ENCODE data around the gene ARGLU1.

DNA sequence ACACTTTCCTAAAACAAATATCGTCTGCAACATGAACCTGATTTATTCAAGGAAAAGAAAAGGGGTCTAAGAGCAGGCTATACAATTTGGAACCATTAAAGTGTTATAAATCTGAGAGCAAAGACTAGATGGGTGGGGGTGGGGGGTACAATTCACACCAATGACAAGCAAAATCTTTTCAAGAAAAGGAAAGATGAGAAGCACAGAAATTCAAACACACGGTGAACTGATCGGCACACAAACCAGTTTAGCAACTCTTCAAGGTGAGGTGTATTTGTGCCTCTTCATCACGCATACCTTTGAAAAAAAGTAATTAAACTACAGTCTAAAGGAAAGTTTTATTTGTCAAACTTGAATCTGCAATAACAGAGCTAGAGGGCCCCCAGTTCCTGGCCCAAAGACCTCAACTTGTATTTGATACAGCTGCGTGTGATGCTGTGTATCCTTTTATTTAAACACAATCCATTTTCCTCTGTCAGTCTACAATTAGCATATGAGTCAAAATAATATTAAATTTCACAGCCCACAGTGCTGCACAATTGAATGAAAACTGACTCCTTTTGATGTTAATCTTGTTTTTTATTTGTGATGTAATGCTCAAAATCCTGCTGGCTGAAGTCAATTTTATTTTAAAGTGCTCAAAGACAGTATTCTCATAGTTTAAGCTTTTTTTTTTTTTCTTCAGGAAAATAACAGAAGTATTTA lies 46.7 kb downstream of the ARGLU1 start:
- TF ChIP-seq, protein P1, sequence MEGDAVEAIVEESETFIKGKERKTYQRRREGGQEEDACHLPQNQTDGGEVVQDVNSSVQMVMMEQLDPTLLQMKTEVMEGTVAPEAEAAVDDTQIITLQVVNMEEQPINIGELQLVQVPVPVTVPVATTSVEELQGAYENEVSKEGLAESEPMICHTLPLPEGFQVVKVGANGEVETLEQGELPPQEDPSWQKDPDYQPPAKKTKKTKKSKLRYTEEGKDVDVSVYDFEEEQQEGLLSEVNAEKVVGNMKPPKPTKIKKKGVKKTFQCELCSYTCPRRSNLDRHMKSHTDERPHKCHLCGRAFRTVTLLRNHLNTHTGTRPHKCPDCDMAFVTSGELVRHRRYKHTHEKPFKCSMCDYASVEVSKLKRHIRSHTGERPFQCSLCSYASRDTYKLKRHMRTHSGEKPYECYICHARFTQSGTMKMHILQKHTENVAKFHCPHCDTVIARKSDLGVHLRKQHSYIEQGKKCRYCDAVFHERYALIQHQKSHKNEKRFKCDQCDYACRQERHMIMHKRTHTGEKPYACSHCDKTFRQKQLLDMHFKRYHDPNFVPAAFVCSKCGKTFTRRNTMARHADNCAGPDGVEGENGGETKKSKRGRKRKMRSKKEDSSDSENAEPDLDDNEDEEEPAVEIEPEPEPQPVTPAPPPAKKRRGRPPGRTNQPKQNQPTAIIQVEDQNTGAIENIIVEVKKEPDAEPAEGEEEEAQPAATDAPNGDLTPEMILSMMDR (IDR thresholded peaks at IDR 0.05; ENCODE audit: borderline replicate concordance, extremely low read depth, low read length, poor library complexity, severe bottlenecking), result no peak
- TF ChIP-seq EZH2 (IDR thresholded peaks at IDR 0.05; ENCODE audit: borderline replicate concordance, low read depth, low read length, severe bottlenecking), result no peak

Measured in DND-41 (cell line).